GM12874 (cell line): ENCODE measurements around the gene TCEANC.

Experiments used
- CTCF ChIP-seq: IDR thresholded peaks from 2 replicates; pipeline ENCODE4 v1.5.1; 2011; ENCODE audit warnings: low read depth, mild to moderate bottlenecking, control low read depth, low read length, moderate library complexity; ENCODE audit not compliant: insufficient read depth

The TCEANC gene

GRCh38 chrX:13676885-13677284 is 23.9 kb downstream of the TCEANC start:
- TF ChIP-seq CTCF, result no peak

- TF ChIP-seq CTCF, result no peak
These were observed 28.7 kb downstream of the TCEANC start for GRCh38 chrX:13681595-13681994.

GRCh38 chrX:13684361-13684760 is 31.4 kb downstream of the TCEANC start:
- no peak for TF ChIP-seq CTCF

GRCh38 chrX:13685126-13685763 is 32.3 kb downstream of the TCEANC start:
- TF ChIP-seq CTCF, result no peak

- no peak for TF ChIP-seq CTCF
These were observed 34.3 kb downstream of the TCEANC start for GRCh38 chrX:13687203-13687602.

- TF ChIP-seq CTCF, result no peak
These were observed 35.5 kb downstream of the TCEANC start for GRCh38 chrX:13688384-13688957.

- no peak for TF ChIP-seq CTCF
These were observed 36.2 kb downstream of the TCEANC start, which contains the start of gene RAB9A for GRCh38 chrX:13688958-13689740. Gene RAB9A, plus strand, starts transcription at chrX:13689128. Its CDS starts 19,619 bp downstream, at chrX:13708747.
